Fibroblast of skin of scalp (primary cell): ENCODE data around the gene WNT5A. TPM values are rescaled to one million over a fixed set of nuclear protein-coding genes. Genes with fewer than 3 reads are reported as not detected.

Source experiments
- DNase-seq: peaks from one replicate; pipeline ENCODE4 v3.0.0-alpha.2; 2013
- polyA plus RNA-seq, 2 experiments: library from polyadenylated mRNA; unstranded; fragments of 120-200 nt; gene quantifications; one replicate each; pipeline ENCODE4 v1.2.1, GENCODE V29; 2013; ENCODE audit not compliant: insufficient read length in 2 of 2

Gene WNT5A
- polyA plus RNA-seq (2013, experiment 1 of 2; ENCODE audit: insufficient read length): 194 TPM
- polyA plus RNA-seq (2013, experiment 2 of 2; ENCODE audit: insufficient read length): 195 TPM

DNA sequence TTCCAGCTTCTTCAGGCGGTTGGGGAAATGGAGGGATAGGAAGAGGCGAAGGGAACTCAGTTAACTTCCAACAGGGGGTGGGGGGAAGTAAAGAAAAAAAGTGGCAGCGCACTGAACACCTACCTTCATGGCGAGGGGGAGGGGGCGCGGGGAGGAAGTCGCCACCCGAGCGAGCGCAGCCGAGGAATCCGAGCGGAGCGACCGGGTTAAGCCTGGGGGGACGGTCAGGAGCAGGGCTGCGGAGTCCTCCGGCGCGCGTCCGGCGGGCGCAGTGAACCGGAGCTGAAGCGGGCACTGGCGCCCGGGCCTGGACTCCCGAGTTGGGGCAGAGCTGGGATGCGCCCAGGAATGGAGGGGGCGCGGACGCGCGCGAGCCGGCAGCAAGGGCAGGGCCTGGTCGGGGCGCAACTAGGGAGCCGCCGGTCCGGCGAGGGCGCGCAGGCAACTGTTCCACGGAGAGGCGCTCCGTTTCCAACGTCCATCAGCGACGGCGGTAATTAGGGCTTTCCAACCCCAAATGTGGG lies at the start of gene WNT5A:
WNT5A (minus strand) TSS at position 450 of the 524 bp plus-strand sequence; CDS start at position 129, 321 bp downstream.
- DNase-seq: peak; percentile 60

DNA sequence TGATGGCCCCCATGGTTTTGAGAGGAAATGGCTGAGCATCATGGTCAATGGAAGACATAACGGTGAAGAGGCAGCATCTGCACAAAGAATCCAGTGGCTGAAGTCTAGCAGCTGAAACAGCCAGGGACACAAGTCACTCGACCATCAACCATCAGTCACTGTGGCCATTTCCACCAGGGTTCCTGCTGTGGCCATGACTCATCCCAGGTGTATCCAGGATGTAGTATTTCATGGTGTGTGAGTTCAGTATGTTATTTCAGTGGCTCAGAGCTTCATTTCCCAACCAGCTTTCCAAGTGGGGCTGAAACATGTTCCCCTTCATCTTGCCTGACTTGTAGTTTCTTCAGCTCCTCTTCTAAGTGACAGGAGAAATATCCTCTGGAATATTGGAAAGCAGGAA lies 47.8 kb upstream of the WNT5A start:
- DNase-seq: no peak

DNA sequence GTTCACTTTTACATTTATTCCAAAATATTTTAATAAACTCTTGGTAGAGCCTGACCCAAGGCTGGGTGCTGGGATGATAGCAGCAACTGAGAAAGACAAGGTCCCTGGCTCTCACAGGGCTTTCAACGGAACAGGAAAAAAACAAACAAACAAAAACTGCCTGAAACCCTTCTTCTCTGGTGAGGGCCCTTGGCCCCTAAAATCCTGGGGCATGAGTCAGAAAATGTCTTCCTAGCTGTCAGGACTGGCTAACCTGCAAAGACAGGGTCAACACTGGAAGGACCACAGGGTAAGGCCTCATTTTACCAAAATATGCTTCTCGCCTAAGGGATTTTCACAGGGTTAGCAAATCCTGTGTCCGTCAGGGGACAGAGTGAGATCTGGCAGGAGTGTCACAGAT lies 45.7 kb upstream of the WNT5A start:
- DNase-seq: no peak

DNA sequence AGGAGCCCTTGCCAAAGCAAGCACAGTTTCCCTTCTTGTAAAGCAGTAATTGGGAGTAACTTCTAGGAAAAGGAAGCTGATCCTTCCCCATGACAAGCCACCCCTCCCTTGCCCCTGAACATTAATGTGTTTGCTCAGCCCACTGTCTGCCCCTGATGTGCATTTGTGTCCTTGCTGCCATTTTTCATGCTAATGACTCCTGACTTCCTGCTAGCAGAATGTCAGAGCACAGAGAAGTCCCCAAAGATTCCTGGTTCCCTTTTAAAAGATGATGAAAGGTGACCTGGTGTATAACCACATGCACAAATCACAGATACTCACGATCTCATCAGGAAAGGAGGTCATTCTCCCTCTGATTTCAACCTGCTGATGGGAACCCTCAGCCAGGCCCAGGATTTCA lies 44.2 kb upstream of the WNT5A start:
- no peak for DNase-seq

DNA sequence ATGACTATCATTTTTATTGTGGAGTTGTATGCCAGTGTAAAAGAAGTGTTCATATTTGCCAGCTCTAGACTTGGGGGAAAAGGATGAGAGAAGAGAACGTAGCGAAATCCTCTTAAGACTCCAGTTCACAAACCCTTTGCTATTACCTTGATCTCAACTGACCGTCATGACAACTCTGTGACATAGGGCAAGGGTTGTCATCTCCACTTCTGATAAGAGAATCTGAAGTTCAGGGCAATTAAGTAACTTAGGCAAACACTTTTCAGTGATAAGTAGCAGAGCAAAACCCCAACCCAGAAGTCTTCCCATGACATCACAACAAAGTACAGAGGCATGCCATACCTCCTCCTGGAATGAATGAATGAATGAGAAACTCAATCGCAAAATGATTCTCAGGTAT lies 40.3 kb upstream of the WNT5A start:
- DNase-seq: no peak

DNA sequence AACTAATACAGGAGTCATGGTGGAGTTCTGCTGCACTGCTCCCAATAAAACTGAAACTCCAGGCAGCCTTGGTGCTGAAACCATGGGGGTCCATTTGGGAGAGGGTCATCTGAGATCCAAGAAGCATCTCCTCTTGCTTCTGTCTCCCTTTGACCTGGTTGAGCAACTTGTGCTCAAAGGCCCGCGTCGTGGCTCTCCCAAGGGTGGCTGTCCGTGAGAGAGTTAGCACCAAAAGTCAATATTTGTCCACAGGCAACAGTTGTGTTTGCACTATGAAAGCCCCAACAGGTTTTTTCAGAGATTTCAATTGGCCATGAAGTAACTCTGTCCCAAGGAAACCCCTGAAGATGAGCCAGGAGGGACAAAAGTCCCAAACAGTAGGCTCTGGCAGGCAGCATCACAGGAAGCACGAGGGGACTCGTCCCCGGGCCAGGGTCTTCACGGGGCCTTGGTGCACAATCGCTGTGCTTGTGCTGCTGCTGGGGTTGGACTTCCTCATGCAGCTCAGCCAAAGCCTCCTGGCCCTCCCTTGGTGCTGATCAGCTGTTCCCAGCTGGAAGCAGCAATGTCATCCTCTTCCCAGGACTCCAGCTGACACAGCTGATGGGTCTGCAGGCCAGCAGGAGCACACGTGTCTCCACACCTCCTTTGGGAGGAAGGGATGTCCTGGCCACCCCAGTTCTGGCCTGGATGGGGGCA lies 39.4 kb upstream of the WNT5A start:
- DNase-seq: no peak

DNA sequence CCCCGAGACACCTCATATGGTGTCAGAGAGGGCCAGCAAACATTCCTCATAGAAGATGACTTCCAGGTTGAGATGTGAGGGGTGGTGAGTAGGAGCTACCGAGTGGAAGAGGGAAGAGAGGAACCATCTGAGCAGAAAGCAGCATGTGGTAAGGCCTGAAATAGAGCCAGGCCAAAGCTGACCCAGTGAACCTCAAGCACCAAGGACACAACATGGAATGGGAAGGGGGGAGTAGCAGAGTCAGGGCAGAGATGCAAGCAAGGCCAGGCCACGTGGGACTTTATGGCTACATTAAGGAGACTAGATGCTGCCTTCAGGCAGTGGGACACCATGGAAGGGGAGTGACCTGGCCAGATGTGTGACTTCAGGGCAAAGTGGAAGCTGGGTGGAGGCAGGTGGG lies 38.3 kb upstream of the WNT5A start:
- no peak for DNase-seq

DNA sequence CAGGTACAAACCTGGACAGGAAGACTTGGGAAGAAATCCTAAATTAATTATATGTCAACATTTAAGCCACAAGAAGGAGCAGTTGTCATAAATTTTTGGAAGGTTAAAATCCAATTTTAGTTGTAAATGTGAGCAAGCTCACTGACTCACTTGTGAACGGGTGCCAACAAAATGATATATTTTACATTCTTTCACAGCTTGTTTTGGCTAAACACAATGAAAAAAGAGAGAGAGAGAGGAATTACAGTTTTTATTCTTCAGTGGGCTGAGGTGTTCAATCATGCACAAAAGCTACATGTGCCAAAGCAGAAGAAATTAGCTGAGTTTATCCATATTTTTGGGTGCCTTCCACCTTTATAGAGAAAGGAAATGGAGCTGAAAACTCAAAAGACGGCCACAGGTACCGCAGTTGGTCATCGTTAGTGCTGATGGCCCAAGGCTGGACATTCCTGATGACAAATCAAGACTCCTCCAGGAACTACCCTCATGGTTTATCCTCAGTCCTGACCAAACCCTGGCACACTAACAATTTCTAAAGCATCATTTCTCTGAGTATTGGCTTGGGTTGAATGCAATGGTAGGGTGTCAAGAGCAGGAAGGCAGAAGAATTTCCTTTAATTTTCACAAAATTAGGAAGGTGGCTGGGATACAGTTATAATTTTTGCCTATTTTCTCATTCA lies 37.6 kb upstream of the WNT5A start:
- peak; percentile 85 for DNase-seq

DNA sequence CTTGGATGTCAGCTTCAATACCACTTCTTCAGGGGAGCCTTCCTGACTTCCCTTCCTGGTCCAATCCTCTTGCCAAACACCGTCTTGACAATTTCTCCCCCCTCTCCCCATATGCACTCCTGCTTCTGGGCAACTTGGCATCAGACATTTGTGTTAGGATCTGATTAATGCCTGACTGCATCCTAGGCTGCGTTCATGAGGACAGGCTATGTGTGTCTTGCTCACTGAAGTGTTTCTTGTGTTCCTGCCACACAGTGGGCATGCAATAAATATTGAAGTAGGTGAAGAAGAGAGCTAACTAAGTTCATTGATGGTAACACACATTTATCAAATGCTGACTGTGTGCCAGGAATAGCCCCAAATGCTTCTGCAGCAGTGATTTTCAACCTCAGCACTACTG lies 36.4 kb upstream of the WNT5A start:
- no peak for DNase-seq

DNA sequence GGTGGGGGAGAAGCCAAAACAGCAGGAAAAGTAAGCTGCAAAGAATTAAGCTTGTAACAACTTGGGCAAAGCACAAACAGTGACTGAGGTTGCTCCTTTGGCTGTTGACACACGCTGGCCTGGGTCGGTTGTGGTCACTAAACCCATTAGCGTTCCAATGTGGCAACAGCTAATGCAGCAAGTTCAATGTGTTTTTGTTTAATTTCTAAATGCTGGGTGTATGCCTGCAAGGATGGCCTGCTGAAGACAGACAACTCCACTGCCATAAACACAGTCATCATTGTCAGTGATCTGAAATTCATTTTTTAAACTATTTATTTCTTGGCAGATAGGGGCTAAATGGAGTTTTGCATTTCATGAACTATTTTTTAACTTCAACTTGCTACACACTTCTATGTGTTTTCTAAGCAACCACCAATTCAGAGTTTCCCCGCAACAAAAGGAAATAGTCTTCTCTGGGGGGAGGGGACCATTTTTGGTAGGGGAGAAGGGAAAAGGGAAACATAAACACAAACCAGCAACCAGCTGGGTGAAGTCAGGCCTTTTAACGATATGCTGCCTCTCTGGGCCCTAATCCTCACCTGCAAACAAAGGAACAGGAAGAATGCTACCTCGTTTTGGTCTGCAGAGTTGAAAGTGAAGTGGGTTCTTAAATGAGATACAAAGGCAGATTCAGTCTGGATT lies 34.8 kb upstream of the WNT5A start:
- peak; percentile 85 for DNase-seq

DNA sequence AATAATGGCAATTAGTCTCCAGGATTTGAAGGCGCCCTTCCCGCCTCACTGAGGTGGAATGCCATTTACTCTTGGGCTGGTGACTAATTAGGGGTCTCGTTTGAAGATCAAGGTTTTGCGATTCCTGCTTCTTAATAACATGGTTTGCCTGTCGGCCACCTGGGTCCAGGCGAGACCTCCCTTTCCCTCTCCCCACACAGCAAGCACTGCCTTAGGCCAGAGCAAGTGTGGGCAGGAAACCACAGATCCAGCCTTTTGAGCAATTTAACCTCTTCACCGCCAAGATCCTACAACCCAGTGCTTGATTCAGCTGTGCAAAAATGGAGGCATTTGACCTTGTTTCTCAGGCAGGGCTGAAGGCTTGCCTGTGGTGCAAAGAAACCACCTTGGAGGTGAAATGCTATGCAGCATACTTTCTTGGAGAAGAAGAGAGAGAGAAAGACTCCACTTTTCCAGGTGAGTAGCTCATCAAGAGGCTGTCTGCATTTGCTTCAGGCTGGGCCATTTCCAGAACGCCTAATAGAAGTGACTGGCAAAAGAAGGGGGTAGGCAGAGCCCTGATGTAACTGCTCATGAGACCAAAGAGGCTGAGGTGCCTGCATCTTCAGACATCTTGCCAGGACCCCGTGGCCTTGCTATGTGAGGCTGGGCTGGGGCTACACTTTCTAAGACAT lies 34.1 kb upstream of the WNT5A start:
- DNase-seq: no peak

DNA sequence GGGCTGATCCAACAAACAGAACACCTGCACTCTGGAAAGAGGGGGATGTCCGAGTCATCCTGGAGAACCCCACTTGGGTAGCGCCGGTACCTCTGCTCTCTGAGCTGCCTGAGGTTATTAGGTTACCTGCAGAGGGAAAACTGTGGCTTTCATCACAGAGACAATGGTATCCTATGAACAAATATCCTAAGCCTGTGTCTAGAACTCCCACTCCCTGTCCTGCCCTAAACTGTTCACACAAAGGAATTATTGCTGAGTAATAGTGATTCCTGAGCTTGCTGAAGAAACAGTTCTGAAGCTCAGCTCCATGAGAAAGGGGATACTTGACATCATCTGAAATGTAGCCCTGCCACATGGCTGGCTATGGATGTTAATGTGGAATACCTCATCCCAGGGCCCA lies 31.9 kb upstream of the WNT5A start:
- DNase-seq: peak; percentile 70

DNA sequence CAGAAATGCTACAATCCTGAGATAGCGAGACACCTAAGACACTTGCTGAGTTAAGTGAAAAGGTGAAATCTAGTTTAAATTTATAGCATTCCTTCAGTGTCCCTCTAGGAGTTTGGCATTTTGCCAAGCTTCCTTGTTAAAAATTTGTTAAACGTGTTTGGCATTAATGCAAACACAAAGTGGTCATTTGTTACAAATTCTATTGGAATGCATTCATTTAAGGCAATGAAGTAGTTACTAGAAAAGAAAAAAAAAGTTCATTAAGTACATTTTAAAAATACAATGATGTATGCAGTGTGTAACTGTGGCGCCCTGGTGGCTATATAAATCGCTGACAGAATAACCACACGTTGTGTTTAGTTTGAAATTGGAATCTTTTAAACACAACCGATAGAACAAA lies 31.3 kb upstream of the WNT5A start:
- peak; percentile 72 for DNase-seq

DNA sequence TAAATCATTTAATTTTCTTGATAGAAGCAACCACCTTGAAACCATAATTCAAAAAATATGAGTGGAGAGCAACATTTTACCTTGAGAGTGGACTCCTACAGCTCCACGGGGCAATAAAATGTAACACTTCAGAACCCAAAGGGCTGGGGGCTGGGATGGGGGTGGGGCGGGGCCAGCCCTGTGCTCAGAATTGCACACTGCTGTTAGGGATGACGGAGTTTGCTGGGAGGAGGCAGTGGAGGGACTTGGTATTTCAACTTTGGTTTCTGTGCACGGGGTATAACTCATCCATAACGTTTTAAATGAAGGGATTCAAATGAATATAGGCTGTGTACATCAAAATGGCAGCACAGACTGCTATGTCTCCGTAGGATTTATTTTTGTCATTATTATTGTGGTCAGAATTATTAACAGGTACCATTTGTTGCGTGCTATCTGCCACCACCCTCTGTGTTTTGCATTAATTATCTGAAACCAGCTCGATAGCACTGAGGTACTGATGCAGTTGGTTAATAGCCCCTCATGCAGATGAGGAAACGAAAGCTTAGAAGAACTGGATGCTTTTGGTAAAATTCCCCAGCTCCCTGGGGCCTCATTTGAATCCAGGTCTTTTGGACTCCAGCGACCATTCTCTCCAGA lies 29.4 kb upstream of the WNT5A start:
- no peak for DNase-seq

DNA sequence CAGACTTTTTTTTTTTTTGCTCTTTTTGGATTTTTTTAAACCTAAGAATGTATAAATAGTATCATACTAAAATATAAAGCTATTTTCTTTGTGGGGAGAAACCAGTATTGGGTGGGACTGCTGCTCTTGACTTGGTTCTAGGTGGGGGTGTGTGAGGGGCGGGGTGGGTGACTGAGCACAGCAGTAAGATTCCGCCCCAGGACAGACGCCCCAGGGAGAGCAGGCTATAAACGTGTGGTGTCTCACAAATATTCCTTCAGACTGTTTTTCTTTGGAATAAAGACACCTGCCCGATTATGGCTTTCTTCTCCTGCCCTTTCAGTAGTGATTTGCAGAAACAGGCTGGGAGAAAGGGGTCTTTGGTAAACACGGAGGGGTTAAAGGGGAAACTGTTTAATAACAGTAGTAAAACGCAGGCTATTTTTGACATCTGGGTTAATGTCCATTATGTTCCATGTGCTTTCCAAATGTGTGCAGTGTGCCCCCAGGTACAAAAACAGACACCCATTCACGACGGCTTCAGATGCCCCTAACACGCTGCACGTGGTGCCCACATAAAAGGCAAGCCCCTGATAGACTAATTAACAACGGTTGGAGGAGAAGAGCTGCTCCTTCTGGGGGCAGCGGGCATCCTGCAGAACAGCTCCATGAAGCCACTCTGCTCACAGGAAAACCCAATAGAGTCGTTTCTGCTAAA lies 28.6 kb upstream of the WNT5A start:
- DNase-seq: no peak

DNA sequence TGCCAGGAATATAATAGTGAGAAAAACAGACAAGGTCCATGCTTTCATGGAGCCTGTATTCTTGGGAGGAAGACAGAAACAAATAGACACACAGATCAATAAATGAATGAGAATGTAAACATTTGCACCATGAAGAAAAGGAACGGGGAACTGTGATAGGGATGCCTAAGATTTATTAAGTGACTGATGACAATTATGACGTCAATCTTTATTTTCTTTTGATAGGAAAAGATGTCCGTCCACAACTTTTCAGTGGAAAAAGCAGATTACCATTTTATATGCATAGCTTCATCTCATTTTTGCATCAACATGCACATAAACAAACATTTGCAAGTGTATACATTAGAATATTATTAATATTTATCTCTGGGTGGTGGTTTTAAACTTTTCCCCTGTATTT lies 27.9 kb upstream of the WNT5A start:
- DNase-seq: no peak

DNA sequence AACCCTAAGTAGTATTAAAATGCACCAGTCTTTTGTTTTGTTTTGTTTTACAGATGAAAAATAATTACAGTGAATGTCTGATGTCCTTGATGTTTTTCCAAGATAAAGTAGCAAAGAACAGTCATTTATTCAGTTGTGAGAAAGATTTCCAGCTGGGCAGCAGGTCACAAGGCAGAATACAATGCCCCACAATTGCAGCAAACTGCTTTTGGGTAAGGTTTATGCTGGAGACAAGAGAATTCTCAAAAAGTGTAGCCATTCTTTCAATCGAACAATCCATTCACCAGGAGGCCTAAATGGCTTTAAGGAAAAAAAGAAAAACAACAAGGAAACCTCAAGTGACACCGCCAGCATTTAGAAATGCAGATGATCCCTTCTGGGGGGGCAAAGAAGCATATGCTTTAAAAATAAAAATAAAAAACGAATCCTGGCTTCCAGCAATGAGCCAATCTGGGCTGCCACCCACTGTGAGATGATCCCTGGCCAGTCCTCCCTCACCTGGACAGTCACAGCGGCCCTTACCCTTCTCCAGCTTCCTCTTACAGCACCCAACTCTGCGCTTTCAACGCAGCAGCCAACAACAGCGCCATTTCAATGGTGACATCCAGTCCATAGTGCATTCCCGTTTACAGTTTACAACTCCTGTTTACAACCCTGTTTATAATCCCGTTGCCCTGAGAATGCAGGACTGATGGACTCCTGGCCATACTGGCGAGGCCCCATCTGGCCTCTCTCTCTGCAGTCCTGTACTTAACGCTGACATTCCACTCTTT lies 25.7 kb upstream of the WNT5A start:
- DNase-seq: no peak

DNA sequence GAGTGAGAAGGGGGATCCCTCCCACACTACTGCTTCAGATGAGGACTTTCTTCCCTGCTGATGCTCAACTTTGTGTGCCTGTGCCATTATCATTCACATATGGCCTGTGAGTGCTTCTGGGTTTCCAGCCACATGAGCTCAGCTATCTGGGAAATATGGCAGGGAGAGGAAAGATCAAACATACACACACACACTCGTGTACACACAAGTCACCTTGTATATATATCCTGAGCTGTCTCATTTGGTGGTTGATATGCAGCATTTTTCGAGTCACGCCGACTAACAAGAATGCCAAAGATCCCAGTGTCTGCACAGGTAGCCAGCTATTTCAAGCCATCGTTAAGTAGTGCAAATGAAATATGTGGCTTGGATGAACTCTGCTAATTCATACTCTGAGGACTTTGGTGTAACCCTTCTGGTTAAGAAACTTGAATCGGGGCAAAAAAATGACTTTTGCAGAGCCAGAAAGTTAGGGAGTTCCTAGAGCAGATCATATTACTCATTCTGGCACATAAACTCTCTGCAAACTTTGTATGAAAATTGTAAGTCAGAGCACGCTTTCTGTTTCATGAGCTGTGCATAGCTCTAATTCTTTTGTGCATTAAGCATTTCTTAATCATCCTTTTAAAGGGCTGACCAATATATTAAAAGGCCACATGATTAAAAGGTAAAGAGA lies 24.9 kb upstream of the WNT5A start:
- peak; percentile 74 for DNase-seq

DNA sequence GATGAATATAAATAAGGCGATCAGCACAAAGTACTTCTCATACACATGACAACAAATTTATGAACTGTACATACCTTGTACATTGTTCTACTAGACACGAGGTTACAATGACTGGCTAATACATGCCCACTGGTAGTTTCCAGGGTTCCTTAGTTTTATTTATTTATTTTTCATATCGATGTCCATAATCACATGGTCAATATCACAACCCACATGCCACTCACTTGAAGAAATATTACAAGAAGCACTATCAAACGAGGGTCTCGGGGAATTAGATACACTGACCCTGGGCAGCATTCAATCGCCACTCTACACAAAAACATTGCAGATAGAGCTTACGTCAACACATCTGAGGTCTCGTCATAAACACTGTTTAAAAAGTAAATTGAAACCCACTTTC lies 21.2 kb upstream of the WNT5A start:
- no peak for DNase-seq

DNA sequence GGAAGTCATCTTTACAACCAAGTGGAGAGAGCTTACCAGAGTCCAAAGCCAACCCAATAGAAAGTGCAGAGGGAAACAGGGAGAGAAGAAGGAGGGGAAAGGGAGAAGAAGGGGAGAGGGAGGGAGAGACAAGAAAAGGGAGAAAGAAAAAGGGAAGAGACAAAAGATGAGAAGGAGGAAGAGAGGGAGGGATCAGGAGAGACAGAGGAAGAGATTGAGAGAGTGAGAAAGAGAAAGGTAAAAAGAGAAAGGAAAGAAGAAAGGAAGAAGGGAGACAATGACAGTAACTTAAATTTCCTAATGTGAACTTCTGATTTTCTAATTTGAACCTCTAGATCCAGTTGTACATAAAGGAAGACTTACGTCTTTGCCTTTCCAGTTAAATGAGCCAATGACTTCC lies 20.7 kb upstream of the WNT5A start:
- no peak for DNase-seq
